RWPE2 (cell line): ENCODE results near the gene FETUB.

Source experiments
- ATAC-seq: fragments of 200-7000 bp; cut with Tn5 transposase; 3 replicates; pipeline ENCODE4 v1.9.1; 2021; ENCODE audit warnings: low read depth
- DNase-seq: peaks from one replicate; pipeline ENCODE4 v3.0.0-alpha.2; 2020; ENCODE audit warnings: low spot score
- H3K27ac ChIP-seq: fragments of 450-650 bp; 2 replicates; pipeline ENCODE4 v1.5.1; 2017; ENCODE audit warnings: mild to moderate bottlenecking; ENCODE audit not compliant: poor library complexity, severe bottlenecking
- H3K27me3 ChIP-seq: fragments of 250-450 bp; sonication (Bioruptor Pico); 2 replicates; pipeline ENCODE4 v1.5.1; 2021; ENCODE audit warnings: mild to moderate bottlenecking, moderate library complexity; ENCODE audit not compliant: insufficient read depth, poor library complexity, severe bottlenecking
- H3K36me3 ChIP-seq: fragments of 250-450 bp; sonication (Bioruptor Pico); 2 replicates; pipeline ENCODE4 v1.5.1; 2020; ENCODE audit warnings: low read depth, mild to moderate bottlenecking, moderate library complexity
- H3K4me1 ChIP-seq: fragments of 250-450 bp; sonication (Bioruptor Pico); 2 replicates; pipeline ENCODE4 v1.5.1; 2021; ENCODE audit warnings: mild to moderate bottlenecking, moderate library complexity; ENCODE audit not compliant: insufficient read depth, poor library complexity, severe bottlenecking
- H3K4me3 ChIP-seq: fragments of 250-450 bp; sonication (Bioruptor Pico); 2 replicates; pipeline ENCODE4 v1.5.1; 2021; ENCODE audit warnings: mild to moderate bottlenecking, moderate library complexity; ENCODE audit not compliant: severe bottlenecking
- H3K9me3 ChIP-seq: fragments of 250-450 bp; sonication (Bioruptor Pico); 2 replicates; pipeline ENCODE4 v1.5.1; 2021; ENCODE audit warnings: mild to moderate bottlenecking, moderate library complexity; ENCODE audit not compliant: severe bottlenecking
- CTCF ChIP-seq: fragments of 450-650 bp; IDR thresholded peaks from one replicate; pipeline ENCODE4 v1.5.1; 2017; ENCODE audit warnings: mild to moderate bottlenecking, moderate library complexity; ENCODE audit not compliant: poor library complexity, severe bottlenecking

FETUB gene

GRCh38 chr3:186616299-186616617 is 23.9 kb upstream of the FETUB start:
- Histone ChIP-seq H3K27me3 (no peaks in the 10 kb centered on the region), H3K36me3 (no peaks in the 10 kb centered on the region), H3K4me1 (peaks cover 7% of the 10 kb centered on the region), H3K9me3 (no peaks in the 10 kb centered on the region), H3K4me3 (no peak overlapping the region), H3K27ac (peak overlapping the region; percentile 54)
- DNase-seq (no peak), ATAC-seq (no peak)
- no peak for TF ChIP-seq CTCF

- DNase-seq (peak; percentile 96), ATAC-seq (peak; percentile 98)
- Histone ChIP-seq H3K27ac (peak overlapping the region; percentile 54), H3K4me3 (no peak overlapping the region), H3K9me3 (no peaks in the 10 kb centered on the region), H3K36me3 (no peaks in the 10 kb centered on the region), H3K27me3 (no peaks in the 10 kb centered on the region), H3K4me1 (peaks cover 7% of the 10 kb centered on the region)
- peak; percentile 97 for TF ChIP-seq CTCF
Observed at GRCh38 chr3:186617036-186617946, 22.9 kb upstream of the FETUB start.

- no peak for DNase-seq
- ATAC-seq = no peak
- no peaks in the 10 kb centered on the region for H3K36me3 ChIP-seq
- H3K9me3 ChIP-seq = no peaks in the 10 kb centered on the region
- no peak overlapping the region for H3K4me3 ChIP-seq
- no peak for TF ChIP-seq CTCF
- H3K4me1 ChIP-seq = peaks cover 7% of the 10 kb centered on the region
- H3K27me3 ChIP-seq = no peaks in the 10 kb centered on the region
- H3K27ac ChIP-seq = no peak overlapping the region
Observed at GRCh38 chr3:186618318-186618938, 21.8 kb upstream of the FETUB start.

GRCh38 chr3:186619787-186620212 is 20.4 kb upstream of the FETUB start:
- DNase-seq (no peak), ATAC-seq (no peak)
- H3K9me3 ChIP-seq = no peaks in the 10 kb centered on the region
- no peak overlapping the region for H3K4me3 ChIP-seq
- TF ChIP-seq CTCF = no peak
- no peaks in the 10 kb centered on the region for H3K36me3 ChIP-seq
- H3K27ac ChIP-seq = no peak overlapping the region
- peaks cover 7% of the 10 kb centered on the region for H3K4me1 ChIP-seq
- no peaks in the 10 kb centered on the region for H3K27me3 ChIP-seq
